Renal cortical epithelial cell (primary cell): ENCODE results near the gene WWOX. TPM values are rescaled to one million over a fixed set of nuclear protein-coding genes. Genes with fewer than 3 reads are reported as not detected.

Experiments used
- DNase-seq: peaks from one replicate; pipeline ENCODE4 v3.0.0-alpha.2; 2011; ENCODE audit warnings: low read depth
- total RNA-seq: library from RNA; depleted of rRNA; stranded (reverse); fragments of >200 nt; gene quantifications from 2 replicates; pipeline ENCODE4 v1.2.3, GENCODE V29; 2014

The WWOX gene
- total RNA-seq, 1 donor from 2014 or later, result 29.5 TPM

- no peak for DNase-seq
These were observed 632.3 kb downstream of the WWOX start for GRCh38 chr16:78731785-78732184.

- no peak for DNase-seq
These were observed 633.2 kb downstream of the WWOX start for GRCh38 chr16:78732696-78733095.

- DNase-seq, result no peak
These were observed 635.9 kb downstream of the WWOX start for GRCh38 chr16:78735337-78735736.

GRCh38 chr16:78737630-78738029, 638.2 kb downstream of the WWOX start:
- DNase-seq, result no peak

GRCh38 chr16:78738557-78738956, 639.1 kb downstream of the WWOX start:
- DNase-seq, result no peak

GRCh38 chr16:78740269-78740668, 640.8 kb downstream of the WWOX start:
- no peak for DNase-seq

GRCh38 chr16:78742501-78743283, 643.2 kb downstream of the WWOX start:
- DNase-seq, result no peak

- no peak for DNase-seq
These were observed 644.1 kb downstream of the WWOX start for GRCh38 chr16:78743556-78743955.

- no peak for DNase-seq
These were observed 644.6 kb downstream of the WWOX start for GRCh38 chr16:78744099-78744498.

GRCh38 chr16:78744796-78745107, 645.3 kb downstream of the WWOX start:
- DNase-seq, result no peak

GRCh38 chr16:78745108-78746019, 645.9 kb downstream of the WWOX start:
- DNase-seq, result no peak

- DNase-seq, result no peak
These were observed 647.3 kb downstream of the WWOX start for GRCh38 chr16:78746718-78747117.

GRCh38 chr16:78748220-78748929, 648.9 kb downstream of the WWOX start:
- DNase-seq, result no peak

GRCh38 chr16:78749745-78750268, 650.4 kb downstream of the WWOX start:
- no peak for DNase-seq

GRCh38 chr16:78750611-78751010, 651.2 kb downstream of the WWOX start:
- no peak for DNase-seq

GRCh38 chr16:78751601-78752000, 652.1 kb downstream of the WWOX start:
- DNase-seq, result no peak

- no peak for DNase-seq
These were observed 655.3 kb downstream of the WWOX start for GRCh38 chr16:78754713-78755112.

- DNase-seq, result no peak
These were observed 656.6 kb downstream of the WWOX start for GRCh38 chr16:78755751-78756661.

- DNase-seq, result no peak
These were observed 660.1 kb downstream of the WWOX start for GRCh38 chr16:78759596-78759995.

- DNase-seq, result no peak
These were observed 661.2 kb downstream of the WWOX start for GRCh38 chr16:78760611-78761010.

- DNase-seq, result no peak
These were observed 662.0 kb downstream of the WWOX start for GRCh38 chr16:78761427-78761826.
